Inferior parietal cortex (tissue), 1 donor: ENCODE results near the gene BDP1.
A peak's percentile ranks its signal among the peaks of the same experiment; 100 is the strongest.
"Not testable (repeated sequence)": the region's sequence is repeated elsewhere in the genome, so short reads cannot be mapped to it uniquely, and the experiment has no call there.

Experiments
- DNase-seq: peaks from one replicate; pipeline ENCODE4 v3.0.0-alpha.2; 2016; ENCODE audit errors: extremely low spot score

The BDP1 gene

DNA sequence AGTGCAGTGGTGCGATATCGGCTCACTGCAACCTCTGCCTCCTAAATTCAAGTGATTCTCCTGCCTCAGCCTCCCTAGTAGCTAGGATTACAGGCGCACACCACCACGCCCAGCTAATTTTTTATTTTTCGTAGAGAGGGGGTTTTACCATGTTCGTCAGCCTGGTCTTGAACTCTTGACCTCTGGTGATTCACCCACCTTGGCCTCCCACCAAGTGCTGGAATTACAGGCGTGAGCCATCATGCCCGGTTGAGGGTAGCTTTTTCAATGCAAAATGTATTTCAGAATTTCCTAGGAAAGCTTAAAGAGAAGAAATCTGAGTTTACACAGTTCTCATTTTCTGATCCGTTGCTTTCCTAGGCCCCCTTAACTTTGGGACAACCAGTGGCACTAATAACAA lies 15.7 kb downstream of the BDP1 start:
- DNase-seq, result no peak

DNA sequence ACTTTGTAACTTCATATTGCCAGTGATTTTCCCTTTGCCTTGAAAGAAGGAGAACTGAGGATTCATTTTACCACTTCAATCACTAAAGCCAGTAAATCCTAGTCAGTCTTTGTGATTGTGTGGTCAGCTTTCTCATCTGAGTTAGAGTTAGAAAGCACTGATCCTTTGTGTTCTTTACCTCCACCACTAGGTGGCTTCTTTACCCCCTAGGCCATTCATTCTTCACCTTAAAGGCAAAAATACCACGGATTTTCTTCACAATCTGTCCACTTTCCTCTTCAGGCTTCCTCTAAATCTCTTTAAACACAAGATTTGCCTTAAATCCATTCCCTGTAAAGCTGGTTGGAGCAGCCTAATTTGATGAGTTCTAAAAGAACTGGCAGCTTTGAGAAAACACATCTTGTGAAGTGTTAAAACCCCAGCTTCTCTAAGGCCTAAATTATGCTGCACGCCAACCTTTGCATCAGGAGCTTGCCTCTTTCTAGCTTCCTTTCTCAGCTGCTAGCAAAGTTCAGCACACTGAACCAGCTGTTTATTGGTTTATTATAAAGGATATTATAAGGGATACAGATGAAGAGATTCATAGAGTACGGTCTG lies 20.4 kb downstream of the BDP1 start:
- DNase-seq, result peak; percentile 48

- no peak for DNase-seq
These were observed 26.0 kb downstream of the BDP1 start for GRCh38 chr5:71481441-71481840.

DNA sequence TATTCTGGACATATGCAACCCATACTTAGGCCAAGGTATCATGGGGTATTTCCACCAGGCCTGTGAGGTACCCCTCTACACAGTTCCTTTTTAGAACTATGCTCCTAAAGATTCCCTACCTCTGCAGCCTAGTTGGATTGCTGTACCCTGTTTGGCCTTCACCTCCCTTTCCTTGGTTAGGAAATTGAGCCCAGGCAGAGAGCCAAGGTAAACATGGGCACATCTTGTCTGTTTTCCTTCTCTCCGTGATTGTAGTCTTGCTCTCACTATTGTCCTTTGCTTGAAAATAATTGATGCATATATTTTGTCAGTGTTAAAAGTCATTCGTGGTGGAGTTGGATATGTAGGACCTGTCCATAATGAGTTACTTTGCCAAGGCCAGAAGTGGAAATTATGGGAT lies 26.7 kb downstream of the BDP1 start:
- no peak for DNase-seq

DNA sequence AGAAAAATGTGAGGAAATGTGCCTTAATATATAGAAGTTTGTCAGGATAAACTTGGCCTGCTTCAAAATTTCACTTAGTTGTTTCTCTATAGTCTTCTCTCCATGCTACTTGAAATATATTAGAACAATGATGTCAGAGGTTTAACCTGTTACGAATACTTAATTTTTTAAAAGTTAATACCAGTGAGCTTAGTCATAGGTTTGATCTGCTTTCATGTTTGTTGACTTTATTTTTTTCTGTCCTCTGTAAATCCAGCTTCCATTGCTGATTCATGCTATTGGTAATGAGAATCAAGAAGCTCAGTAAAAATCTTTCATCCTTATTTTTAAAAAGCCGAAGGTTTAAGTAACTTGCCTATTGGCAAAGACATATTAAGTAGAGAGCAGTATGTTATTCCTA lies 27.9 kb downstream of the BDP1 start:
- DNase-seq, result no peak

DNA sequence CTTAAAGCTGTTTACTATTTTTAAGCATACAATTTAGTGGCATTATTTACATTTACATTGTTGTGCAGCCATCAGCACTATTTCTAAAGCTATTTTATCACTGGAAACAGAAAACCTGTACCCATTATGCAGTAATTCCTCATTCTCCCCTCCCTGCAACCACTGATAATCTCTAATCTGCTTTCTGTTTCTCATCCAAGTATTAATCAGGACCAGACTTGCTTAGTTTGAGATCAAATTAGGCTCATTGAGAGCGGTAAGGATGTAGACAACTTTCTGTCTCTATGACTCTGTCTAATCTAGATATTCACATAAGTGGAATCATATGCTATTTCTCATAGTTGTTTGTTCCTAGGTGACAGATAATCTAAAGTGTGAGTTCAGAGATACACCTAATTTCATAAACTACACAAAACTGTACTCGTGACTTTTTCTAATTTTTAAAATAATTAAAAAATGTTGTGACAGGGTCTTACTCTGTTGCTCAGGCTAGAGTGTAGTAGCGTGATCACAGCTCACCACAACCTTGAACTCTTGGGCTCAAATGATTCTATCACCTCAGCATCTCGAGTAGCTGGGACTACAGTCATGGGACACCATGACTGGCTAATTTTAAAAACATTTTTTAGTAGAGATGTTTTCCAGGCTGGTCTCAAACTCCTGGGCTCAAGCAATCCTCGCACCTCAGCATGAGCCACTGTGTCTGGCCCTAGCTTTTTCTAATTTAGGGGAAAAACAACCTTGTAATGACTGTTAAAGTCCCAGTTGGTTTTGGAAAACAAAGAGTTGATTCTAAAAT lies 37.6 kb downstream of the BDP1 start:
- DNase-seq, result no peak

DNA sequence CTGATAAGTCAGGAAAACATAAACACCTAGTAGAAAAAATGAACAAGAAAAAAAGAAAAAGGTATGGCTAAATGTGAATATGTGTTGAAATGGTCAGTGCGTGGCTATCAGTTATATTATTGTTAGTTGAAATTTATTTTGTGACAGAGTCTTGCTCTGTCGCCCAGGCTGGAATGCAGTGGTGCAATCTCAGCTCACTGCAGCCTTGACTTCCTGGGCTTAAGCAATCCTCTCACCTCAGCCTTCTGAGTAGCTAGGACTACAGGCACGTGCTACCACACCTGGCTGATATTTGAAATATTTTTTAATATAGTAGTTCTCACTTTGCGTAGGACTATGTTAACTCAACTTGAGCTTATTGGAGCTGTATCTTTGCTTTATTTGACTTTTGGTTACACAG lies 38.8 kb downstream of the BDP1 start:
- not testable (repeated sequence) for DNase-seq

DNA sequence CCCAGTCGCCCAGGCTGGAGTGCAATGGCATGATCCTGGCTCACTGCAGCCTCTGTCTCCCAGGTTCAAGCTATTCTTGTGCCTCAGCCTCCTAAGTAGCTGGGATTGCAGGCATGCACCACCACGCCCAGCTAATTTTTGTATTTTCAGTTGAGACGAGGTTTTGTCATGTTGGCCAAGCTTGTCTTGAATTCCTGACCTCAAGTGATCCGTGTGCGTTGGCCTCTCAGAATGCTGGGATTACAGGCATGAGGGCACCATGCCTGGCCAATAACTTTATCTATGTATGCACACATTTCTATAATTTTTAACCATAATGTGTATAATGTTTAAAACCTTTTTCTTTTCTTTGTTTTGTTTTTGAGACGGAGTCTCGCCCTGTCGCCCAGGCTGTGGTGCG lies 43.3 kb downstream of the BDP1 start:
- not testable (repeated sequence) for DNase-seq

DNA sequence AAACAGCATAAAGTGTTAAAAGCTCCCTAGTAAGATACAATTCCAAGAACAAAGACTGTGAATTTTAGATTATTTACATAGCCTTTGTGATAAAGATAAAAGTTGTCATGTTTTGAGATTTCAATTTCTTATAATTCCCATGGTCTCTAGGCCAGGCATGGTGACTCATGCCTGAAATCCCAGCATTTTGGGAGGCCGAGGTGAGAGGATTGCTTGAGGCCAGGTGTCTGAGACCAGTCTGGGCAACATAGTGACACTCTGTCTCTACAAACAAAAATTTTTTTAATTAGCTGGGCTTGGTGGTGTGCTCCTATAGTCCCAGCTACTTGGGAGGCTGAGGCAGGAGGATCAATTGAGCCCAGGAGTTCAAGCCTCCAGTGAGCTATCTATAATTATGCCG lies 48.1 kb downstream of the BDP1 start:
- no peak for DNase-seq

DNA sequence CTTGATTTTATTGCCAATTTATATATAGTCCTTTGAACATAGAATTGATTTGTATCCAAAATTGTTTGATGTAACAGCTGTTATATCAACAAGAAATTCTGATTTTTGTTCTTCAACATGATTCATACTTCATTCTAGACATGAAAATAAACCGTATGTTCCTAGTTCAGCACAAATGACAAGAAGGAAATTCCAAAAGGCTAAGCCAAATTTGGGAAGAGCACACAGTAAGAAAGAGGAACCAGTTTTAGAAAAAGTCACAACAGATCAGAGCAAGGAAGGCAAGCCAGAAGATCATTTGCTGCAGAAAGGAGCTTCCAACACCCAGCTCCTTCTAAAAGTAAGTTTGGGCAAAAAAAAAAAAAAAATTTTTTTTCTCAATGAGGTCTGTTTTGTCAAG lies 66.7 kb downstream of the BDP1 start:
- no peak for DNase-seq

DNA sequence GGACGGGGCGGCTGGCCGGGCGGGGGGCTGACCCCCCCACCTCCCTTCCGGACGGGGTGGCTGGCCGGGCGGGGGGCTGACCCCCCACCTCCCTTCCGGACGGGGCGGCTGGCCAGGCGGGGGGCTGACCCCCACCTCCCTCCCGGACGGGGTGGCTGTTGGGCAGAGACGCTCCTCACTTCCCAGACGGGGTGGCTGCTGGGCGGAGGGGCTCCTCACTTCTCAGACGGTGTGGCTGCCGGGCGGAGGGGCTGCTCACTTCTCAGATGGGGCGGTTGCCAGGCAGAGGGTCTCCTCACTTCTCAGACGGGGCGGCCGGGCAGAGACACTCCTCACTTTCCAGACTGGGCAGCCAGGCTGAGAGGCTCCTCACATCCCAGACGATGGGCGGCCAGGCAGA lies 70.2 kb downstream of the BDP1 start:
- DNase-seq, result not testable (repeated sequence)

GRCh38 chr5:71528206-71528605 lies 72.8 kb downstream of the BDP1 start:
- DNase-seq, result no peak

GRCh38 chr5:71529682-71530081 lies 74.2 kb downstream of the BDP1 start:
- DNase-seq, result no peak

DNA sequence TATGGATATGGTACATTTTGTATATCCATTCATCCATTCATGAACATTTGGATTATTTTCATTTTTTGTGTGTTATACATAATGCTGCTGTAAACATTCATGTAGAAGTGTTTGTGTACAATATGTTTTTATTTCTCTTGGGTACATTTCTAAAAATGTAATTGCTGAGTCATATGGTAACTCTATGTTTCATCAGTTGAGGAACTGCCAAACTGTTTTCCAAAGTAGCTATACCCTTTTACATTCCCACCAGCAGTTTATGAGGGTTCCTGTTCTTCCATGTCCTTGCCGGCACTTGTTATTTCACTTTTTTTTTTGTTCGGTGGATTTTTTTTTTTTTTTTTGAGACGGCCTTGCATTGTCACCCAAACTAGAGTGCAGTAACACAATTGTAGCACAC lies 77.7 kb downstream of the BDP1 start:
- DNase-seq, result peak; percentile 16

DNA sequence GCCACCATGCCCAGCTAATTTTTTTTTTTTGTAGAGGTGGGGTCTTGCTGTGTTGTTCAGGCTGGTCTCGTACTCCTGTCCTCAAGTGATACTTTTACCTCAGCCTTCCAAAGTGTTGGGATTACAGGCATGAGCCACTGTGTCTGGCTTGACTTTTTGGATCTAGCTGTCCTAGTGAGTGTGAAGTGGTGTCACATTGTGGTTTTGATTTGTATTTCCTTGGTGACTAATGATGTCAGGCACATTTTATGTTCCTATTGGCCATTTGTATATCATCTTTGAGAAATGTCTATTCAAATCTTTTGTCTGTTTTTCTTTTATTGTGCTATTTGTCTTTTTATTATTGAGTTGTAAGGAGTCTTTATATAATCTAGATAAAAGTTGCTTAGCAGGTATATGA lies 78.2 kb downstream of the BDP1 start:
- no peak for DNase-seq

- no peak for DNase-seq
These were observed 82.2 kb downstream of the BDP1 start for GRCh38 chr5:71537687-71538086.

DNA sequence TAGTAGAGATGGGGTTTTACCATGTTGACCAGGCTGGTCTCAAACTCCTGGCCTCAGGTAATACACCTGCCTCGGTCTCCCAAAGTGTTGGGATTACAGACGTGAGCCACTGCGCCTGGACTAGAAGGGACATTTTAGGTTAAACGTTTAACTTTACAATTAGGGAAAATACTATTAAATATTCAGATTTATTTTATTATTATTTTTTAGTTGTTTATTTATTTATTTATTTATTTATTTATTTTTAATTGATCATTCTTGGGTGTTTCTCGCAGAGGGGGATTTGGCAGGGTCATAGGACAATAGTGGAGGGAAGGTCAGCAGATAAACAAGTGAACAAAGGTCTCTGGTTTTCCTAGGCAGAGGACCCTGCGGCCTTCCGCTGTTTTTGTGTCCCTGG lies 95.4 kb downstream of the BDP1 start:
- not testable (repeated sequence) for DNase-seq

DNA sequence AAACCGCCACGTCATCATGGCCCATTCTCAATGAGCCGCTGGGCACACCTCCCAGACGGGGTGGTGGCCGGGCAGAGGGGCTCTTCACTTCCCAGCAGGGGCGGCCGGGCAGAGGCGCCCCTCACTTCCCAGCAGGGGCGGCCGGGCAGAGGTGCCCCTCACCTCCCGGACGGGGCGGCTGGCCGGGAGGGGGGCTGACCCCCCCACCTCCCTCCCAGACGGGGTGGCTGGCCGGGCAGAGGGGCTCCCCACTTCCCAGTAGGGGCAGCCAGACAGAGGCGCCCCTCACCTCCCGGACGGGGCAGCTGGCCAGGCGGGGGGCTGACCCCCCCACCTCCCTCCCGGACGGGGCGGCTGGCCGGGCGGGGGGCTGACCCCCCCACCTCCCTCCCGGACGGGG lies 96.1 kb downstream of the BDP1 start:
- DNase-seq, result not testable (repeated sequence)

- DNase-seq, result not testable (repeated sequence)
These were observed 96.7 kb downstream of the BDP1 start for GRCh38 chr5:71552026-71552749.

- DNase-seq, result no peak
These were observed 107.7 kb downstream of the BDP1 start for GRCh38 chr5:71563161-71563560.

- DNase-seq, result peak; percentile 6
These were observed 109.4 kb downstream of the BDP1 start for GRCh38 chr5:71564895-71565294.

GRCh38 chr5:71569748-71570509 lies 114.5 kb downstream of the BDP1 start:
- no peak for DNase-seq
